Endothelial cell of umbilical vein (primary cell): ENCODE measurements around the gene MICAL3.

Experiments
- CTCF ChIP-seq, 2 donors: IDR thresholded peaks; 1 replicate in 1 of 2; 2 replicates in 1 of 2; pipeline ENCODE4 v1.5.1; 2011; ENCODE audit warnings: low read length in 2 of 2, mild to moderate bottlenecking in 2 of 2, moderate library complexity in 2 of 2, control low read depth in 1 of 2, inconsistent platforms in 1 of 2, low read depth in 1 of 2; ENCODE audit not compliant: insufficient read depth in 1 of 2; ENCODE audit errors: extremely low read depth in 1 of 2
- EZH2 ChIP-seq: IDR thresholded peaks from 2 replicates; pipeline ENCODE4 v1.6.1; 2012; ENCODE audit warnings: borderline replicate concordance, low read depth, mild to moderate bottlenecking, moderate library complexity, low read length, inconsistent platforms; ENCODE audit not compliant: severe bottlenecking
- JUN ChIP-seq: IDR thresholded peaks from 2 replicates; pipeline ENCODE4 v1.6.1; 2011; ENCODE audit warnings: borderline replicate concordance, low read depth; ENCODE audit not compliant: insufficient read length, insufficient read depth
- MAX ChIP-seq: IDR thresholded peaks from 2 replicates; pipeline ENCODE4 v1.6.1; 2011; ENCODE audit not compliant: insufficient read depth, insufficient read length
- POLR2A ChIP-seq: IDR thresholded peaks from 2 replicates; pipeline ENCODE4 v1.6.1; 2012; ENCODE audit warnings: low read depth, mild to moderate bottlenecking, control low read depth, low read length
- POLR2AphosphoS5 ChIP-seq: IDR thresholded peaks from 2 replicates; pipeline ENCODE4 v1.6.1; 2012; ENCODE audit warnings: low read depth, mild to moderate bottlenecking, control low read depth, low read length, moderate library complexity; ENCODE audit not compliant: insufficient read depth

- TF ChIP-seq CTCF (IDR thresholded peaks at IDR 0.05; ENCODE audit: extremely low read depth in 1 of 2, insufficient read depth in 1 of 2, low read depth in 1 of 2, low read length in 2 of 2) = no peak
- TF ChIP-seq POLR2A = no peak
- TF ChIP-seq EZH2 = no peak
- TF ChIP-seq MAX = no peak
- TF ChIP-seq JUN = no peak
- no peak for TF ChIP-seq POLR2AphosphoS5
Measured at GRCh38 chr22:17954200-17954859, 70.0 kb downstream of the MICAL3 start.
